ENCODE data around the gene IRF7.

Gene IRF7

GRCh38 chr11:641806-642370 is 26.1 kb upstream of the IRF7 start:
- no peak for DNase-seq (ENCODE audit: extremely low read depth in 1 of 2, low read depth in 1 of 2)

- no peak for DNase-seq (ENCODE audit: extremely low read depth in 1 of 2, low read depth in 1 of 2)
Observed at GRCh38 chr11:640021-640706, 24.4 kb upstream of the IRF7 start.

- no peak for DNase-seq (ENCODE audit: extremely low read depth in 1 of 2, low read depth in 1 of 2)
Observed at GRCh38 chr11:639332-639955, 23.7 kb upstream of the IRF7 start.

- DNase-seq (ENCODE audit: extremely low read depth in 1 of 2, low read depth in 1 of 2), result no peak
Observed at GRCh38 chr11:638631-639331, 23.0 kb upstream of the IRF7 start.

GRCh38 chr11:637593-638521 is 22.1 kb upstream of the IRF7 start:
- DNase-seq (ENCODE audit: extremely low read depth in 1 of 2, low read depth in 1 of 2), result no peak

GRCh38 chr11:637333-637592 is 21.5 kb upstream of the IRF7 start:
- DNase-seq (ENCODE audit: extremely low read depth in 1 of 2, low read depth in 1 of 2), result no peak

GRCh38 chr11:636511-637332 is 21.0 kb upstream of the IRF7 start, which contains the start of gene DRD4:
Gene DRD4, plus strand, starts transcription at chr11:637269. Its CDS starts 36 bp downstream, at chr11:637305.
- DNase-seq (ENCODE audit: extremely low read depth in 1 of 2, low read depth in 1 of 2), result no peak

- DNase-seq (ENCODE audit: extremely low read depth in 1 of 2, low read depth in 1 of 2), result no peak
Observed at GRCh38 chr11:635945-636510, 20.3 kb upstream of the IRF7 start.

- no peak for DNase-seq (ENCODE audit: extremely low read depth in 1 of 2, low read depth in 1 of 2)
Observed at GRCh38 chr11:630871-631270, 15.1 kb upstream of the IRF7 start.

- DNase-seq (ENCODE audit: extremely low read depth in 1 of 2, low read depth in 1 of 2), result no peak
Observed at GRCh38 chr11:629237-629583, 13.5 kb upstream of the IRF7 start.

GRCh38 chr11:628056-628455 is 12.3 kb upstream of the IRF7 start:
- DNase-seq (ENCODE audit: extremely low read depth in 1 of 2, low read depth in 1 of 2), result no peak

- no peak for DNase-seq (ENCODE audit: extremely low read depth in 1 of 2, low read depth in 1 of 2)
Observed at GRCh38 chr11:627308-627576, 11.5 kb upstream of the IRF7 start.

- DNase-seq (ENCODE audit: extremely low read depth in 1 of 2, low read depth in 1 of 2), result no peak
Observed at GRCh38 chr11:626475-627307, 10.9 kb upstream of the IRF7 start, which contains the start of gene SCT. Gene SCT, minus strand, starts transcription at chr11:627181. Its CDS starts 38 bp downstream, at chr11:627143.

- DNase-seq (ENCODE audit: extremely low read depth in 1 of 2, low read depth in 1 of 2), result no peak
Observed at GRCh38 chr11:625636-626268, 10.0 kb upstream of the IRF7 start.

GRCh38 chr11:624705-625635 is 9.2 kb upstream of the IRF7 start, which contains the start of gene CDHR5:
Gene CDHR5, minus strand, starts transcription at chr11:624955. Its CDS starts 53 bp downstream, at chr11:624902.
- DNase-seq (ENCODE audit: extremely low read depth in 1 of 2, low read depth in 1 of 2), result no peak

- DNase-seq (ENCODE audit: extremely low read depth in 1 of 2, low read depth in 1 of 2), result no peak
Observed at GRCh38 chr11:623999-624704, 8.4 kb upstream of the IRF7 start.

- no peak for DNase-seq (ENCODE audit: extremely low read depth in 1 of 2, low read depth in 1 of 2)
Observed at GRCh38 chr11:623349-623869, 7.7 kb upstream of the IRF7 start.
